Measurements from ENCODE around the gene TEX101.
"Not testable (repeated sequence)": the region's sequence is repeated elsewhere in the genome, so short reads cannot be mapped to it uniquely, and the experiment has no call there.

Gene TEX101

DNA sequence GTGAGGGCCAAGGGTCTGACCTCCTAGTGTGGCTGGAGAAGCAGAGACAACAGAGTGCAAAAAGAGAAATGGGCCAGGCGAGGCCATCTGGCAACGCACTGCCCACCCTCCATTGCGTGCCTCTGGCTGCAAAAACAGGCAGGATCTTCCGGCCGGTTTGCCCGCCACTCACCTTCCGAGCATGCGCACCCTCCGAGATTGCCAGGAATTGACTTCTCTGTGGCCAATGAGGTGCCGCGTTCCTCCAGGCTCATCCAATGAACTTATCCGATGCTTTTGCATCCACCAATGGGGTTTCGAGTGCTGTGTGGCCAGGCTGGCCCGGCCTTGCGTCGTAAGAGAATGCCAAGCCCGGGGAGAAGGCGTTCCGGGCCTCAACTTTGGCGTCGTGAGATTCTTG, at the start of gene TEX101:
TSS of gene TEX101 (plus strand) at position 337 of the 400 bp plus-strand sequence. CDS start 1,030 bp downstream, outside the sequence.
- DNase-seq (ENCODE audit: low read depth in 3 of 3): no peak

DNA sequence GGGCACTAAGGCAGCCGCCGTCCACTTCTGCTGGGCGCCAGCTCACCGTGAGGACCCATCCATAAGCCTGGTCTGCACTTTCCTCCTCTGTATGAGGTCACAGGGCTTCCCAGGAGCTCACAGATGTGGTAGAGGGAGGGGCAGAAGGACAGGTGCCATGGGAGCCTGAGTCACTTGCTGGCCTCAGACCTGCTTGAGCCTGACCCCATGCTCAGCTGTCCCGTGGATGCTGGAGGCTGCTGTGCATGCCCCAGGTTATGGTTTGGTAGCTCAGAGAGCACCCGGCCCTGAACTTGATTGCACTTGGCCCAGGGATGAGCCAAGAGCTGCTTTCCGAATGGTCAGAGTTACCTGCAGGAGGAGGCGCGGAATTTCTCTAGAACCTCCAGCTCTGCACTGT, 49.0 kb upstream of the TEX101 start:
- not testable (repeated sequence) for DNase-seq (ENCODE audit: low read depth in 3 of 3)

- DNase-seq (ENCODE audit: low read depth in 3 of 3): no peak
Observed at GRCh38 chr19:43367822-43368221, 46.9 kb upstream of the TEX101 start.

- DNase-seq (ENCODE audit: low read depth in 3 of 3): not testable (repeated sequence)
Observed at GRCh38 chr19:43368897-43369296, 45.8 kb upstream of the TEX101 start.

- DNase-seq (ENCODE audit: low read depth in 3 of 3): no peak
Observed at GRCh38 chr19:43371909-43372308, 42.8 kb upstream of the TEX101 start.

DNA sequence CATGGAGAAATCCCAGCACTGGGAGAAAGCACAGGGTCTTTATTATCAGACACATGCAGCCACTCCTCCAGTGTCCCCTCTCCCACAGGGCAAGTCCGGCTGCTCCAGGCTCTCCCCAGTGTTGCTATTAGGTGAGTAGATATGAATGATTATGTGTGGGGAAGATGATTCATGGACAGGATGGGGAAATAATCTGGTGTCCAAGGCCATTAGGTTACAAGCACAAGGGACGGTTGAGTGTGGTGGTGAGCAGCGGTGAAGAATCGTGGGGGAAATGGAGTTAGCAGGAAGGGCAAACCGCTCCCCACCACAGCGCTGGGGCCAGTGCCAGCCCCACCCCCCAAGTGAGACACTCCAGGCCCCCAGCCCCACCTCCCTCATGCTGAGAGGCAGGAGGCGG, 42.2 kb upstream of the TEX101 start:
- DNase-seq (ENCODE audit: low read depth in 3 of 3): no peak

DNA sequence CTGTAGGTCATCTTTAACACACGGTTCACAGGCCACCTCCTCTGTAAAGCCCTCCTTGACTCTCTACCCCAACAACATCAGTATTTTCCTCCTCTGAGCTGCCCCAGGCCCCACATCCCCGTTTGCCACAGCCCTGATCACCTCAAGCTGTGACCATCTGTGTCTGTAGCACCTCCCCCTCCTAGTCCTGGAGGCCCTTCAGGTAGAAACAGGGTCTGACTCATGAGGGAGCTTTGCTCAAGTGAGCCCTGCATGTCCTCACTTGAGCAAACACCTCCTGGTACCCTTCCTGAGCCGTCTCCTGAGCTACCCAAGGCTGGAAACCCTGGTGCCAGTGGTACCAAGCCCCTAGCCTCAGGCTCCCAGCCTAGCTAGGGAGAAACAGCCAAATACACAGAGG, 37.1 kb upstream of the TEX101 start:
- DNase-seq (ENCODE audit: low read depth in 3 of 3): not testable (repeated sequence)

DNA sequence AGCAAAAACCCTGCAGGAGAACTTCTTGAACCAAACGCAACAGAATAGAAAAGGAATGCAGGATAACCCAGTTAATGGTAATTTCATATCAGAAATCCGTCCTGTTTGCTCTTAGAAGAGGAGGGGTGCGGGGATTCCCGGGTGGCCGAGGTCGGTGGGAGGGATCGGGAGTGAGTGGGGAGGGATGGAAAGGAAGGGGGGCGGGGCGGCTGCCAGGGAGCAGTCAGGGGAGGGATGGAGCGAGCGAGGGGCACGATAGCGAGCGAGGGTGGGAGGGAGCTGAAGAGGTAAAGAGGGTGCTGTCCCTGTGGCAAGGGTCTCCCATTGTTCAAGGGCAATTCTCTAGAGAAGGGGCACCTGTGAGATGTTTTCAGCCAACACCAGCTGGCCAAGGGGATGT, 34.7 kb upstream of the TEX101 start:
- DNase-seq (ENCODE audit: low read depth in 3 of 3): no peak

- DNase-seq (ENCODE audit: low read depth in 3 of 3): no peak
Observed at GRCh38 chr19:43380771-43381386, 33.8 kb upstream of the TEX101 start.

- not testable (repeated sequence) for DNase-seq (ENCODE audit: low read depth in 3 of 3)
Observed at GRCh38 chr19:43382586-43383216, 32.0 kb upstream of the TEX101 start.

GRCh38 chr19:43383254-43383653, 31.4 kb upstream of the TEX101 start:
- not testable (repeated sequence) for DNase-seq (ENCODE audit: low read depth in 3 of 3)

DNA sequence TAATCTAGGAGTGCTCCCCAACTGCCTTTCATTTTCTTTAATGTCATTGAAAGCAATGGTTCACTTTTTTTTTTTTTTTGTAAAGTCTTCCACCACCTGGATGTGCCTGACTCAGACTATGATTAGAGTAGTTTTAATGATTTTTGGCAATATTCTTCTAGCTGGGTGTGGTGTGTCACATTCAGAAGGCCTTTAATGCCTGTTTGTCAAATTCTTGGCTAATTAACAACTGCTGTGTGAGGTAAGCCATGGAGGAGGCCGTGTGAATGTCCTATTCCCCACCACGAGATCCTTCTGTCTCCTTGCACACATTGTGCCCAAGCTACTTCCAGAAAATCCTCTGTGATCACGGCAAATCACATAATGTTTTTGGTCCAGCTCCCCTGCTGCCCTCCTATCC, 30.9 kb upstream of the TEX101 start:
- not testable (repeated sequence) for DNase-seq (ENCODE audit: low read depth in 3 of 3)

DNA sequence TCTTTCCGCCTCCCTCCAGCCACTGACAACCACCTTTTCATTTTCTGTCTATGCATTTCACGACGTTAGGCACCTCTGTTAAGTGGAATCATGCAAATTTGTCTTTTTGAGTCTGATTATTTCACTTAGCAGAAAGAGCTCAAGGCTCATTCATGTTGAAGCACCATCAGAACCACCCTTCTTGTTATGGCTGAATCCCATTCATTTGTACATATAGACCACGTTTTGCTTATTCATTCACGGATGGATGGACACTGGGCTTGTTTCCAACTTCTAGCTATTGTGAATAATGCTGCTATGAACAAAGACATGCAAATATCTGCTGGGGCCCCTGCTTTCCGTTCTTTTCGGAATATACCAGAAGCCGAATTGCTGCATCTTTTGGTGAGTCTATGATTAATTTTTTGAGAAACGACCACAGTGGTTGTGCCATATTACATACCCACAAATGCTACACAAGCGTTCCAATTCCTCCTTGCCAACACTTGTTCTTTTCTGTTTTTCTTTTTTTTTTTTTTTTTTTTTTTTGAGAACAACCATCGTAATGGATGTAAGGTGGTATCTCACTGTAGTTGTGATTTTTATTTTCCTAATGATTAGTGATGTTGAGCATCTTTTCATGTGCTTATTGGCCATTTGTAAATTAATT, 23.7 kb upstream of the TEX101 start:
- DNase-seq (ENCODE audit: low read depth in 3 of 3): not testable (repeated sequence)

DNA sequence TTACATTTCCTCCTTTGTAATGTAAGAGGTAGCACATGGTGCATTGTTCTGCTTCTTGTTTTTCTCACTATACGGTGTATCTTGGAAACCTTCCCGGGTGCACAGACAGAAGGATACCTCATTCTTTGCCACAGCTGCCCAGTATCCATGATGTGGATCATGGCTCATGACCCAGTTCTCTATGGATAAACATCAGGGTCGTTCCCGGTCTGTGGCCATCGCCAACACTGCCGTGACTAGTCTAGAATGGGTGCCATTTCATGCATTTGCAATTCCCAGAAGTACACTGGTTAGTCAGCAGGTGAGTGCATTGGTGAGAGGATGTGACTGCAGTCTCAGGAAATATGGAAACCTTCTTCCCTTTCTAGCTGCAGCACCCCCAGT, 23.1 kb upstream of the TEX101 start:
- DNase-seq (ENCODE audit: low read depth in 3 of 3): not testable (repeated sequence)

GRCh38 chr19:43393501-43393900, 21.2 kb upstream of the TEX101 start:
- not testable (repeated sequence) for DNase-seq (ENCODE audit: low read depth in 3 of 3)

- DNase-seq (ENCODE audit: low read depth in 3 of 3): no peak
Observed at GRCh38 chr19:43395561-43395960, 19.1 kb upstream of the TEX101 start.

DNA sequence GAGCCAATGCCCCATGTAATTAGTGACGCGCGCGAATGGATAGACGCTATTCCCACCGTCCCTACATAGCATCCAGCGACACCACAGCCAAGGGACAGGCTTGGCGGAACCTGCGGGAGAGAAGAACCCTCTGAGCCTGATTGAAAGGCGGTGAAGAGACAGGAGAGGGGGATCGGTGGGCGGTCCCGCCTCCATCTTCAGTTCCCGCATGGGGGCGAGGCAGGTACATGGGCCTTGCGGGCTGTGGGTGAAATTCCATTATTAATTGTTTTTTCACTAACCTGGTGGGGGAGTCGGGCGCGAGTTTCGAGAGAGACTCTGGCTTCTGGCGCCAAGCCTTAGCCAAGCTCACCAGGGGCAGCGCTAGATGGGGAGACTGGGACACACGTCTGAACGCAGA, 8.4 kb upstream of the TEX101 start:
- DNase-seq (ENCODE audit: low read depth in 3 of 3): no peak

GRCh38 chr19:43407416-43408005, 7.2 kb upstream of the TEX101 start:
- DNase-seq (ENCODE audit: low read depth in 3 of 3): no peak

GRCh38 chr19:43408043-43408442, 6.6 kb upstream of the TEX101 start:
- no peak for DNase-seq (ENCODE audit: low read depth in 3 of 3)

- DNase-seq (ENCODE audit: low read depth in 3 of 3): no peak
Observed at GRCh38 chr19:43409415-43409814, 5.3 kb upstream of the TEX101 start.

DNA sequence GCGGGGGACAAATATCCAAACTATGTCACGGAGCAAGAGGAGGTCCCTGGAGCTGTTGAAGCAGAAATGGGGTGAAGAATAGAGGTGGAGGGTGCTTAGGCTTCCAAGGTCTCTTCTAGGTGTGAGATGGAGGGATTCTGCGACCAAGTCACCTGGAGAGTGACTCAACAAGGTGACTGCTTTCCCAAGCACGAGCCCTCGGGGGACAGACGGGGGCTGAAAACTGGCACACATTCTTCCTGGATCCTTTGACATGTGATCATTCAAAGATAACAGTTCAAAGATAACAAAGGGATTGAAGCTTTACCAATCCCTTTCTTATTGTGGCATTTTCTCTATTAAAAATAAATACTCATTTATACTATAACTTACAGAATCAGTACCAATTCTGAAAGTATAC, 2.2 kb upstream of the TEX101 start:
- no peak for DNase-seq (ENCODE audit: low read depth in 3 of 3)

- no peak for DNase-seq (ENCODE audit: low read depth in 3 of 3)
Observed at GRCh38 chr19:43416951-43417623, 2.4 kb downstream of the TEX101 start.

Data from stimulated activated CD4-positive, alpha-beta T cell treated with anti-CD3 and anti-CD28 coated beads, TNF-alpha, amount 100 ng/mL, for 4 hours (primary cell).